DMS 273 (cell line): ENCODE data around the gene VWA5B2.

Source experiments
- DNase-seq: peaks from one replicate; lab custom pipeline; 2025; ENCODE audit not compliant: unreplicated experiment; lab: John Stamatoyannopoulos, UW

The VWA5B2 gene

DNA sequence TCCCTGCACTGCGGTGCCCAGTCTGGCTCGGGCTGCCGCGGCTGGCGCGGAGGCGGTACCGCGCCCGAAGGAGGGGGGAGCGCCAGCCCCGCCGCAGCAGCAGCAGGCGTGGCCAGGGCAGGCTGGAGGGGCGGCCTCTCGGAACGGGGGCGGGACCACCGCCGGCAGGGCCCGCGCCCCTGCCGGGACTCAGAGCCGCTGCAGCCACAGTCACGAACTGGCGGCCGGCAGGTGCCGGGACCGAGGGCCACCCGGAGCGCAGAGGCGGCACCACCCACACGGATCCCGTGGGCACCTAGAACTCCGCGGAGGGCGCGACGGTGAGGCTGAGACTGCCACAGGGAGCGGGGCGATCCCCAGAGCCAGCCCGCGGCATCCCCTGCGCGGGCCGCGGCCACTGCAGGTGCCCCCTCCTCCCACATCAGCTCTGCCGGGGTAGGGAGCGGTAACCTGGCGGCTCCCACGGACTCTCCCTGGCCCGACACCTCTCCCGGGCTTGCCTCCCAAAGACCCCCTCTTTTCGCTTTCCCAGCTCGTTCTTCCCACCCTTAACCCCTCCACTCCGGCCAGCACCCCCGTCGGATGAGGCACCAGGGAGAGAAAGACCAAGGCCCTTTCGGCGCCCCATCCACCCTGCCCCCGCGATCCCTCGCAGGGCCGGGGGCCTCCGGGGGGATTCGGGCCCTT, at the start of gene VWA5B2:
Gene VWA5B2, plus strand, starts transcription at position 192 of the 687 bp plus-strand sequence. CDS start 944 bp downstream, outside the sequence.
- DNase-seq = peak; percentile 97

DNA sequence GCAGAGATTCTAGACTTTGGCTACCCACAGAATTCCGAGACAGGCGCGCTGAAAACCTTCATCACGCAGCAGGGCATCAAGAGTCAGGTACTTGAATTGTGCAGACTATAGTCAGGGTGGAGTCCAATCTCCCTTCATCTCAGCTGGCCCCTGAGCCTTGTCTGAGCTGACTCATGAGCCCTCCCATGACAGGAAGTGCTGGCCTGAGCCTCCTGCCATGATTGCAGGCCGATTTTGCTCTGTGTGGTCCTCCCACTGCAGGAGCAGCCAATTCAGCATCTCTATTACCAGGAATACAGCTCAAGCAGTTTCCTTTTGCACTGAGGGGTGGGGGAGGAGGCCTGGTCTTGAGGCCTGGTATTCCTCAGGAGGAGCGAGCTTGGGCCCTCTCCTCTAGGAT, 49.2 kb upstream of the VWA5B2 start:
- DNase-seq = no peak

DNA sequence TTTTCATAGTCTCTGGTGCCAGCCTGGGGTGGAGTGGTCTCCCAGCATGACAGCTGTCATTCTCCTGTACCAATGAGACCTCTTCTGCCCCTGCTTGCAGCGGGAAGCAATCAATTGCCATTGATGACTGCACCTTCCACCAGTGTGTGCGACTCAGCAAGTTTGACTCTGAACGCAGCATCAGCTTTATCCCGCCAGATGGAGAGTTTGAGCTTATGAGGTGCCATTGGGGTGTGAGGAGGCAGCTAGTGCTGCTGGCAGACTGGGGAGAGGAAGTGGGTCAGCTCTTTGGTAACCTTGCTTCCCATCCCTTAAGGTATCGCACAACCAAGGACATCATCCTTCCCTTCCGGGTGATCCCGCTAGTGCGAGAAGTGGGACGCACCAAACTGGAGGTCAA, 47.8 kb upstream of the VWA5B2 start:
- DNase-seq = no peak

DNA sequence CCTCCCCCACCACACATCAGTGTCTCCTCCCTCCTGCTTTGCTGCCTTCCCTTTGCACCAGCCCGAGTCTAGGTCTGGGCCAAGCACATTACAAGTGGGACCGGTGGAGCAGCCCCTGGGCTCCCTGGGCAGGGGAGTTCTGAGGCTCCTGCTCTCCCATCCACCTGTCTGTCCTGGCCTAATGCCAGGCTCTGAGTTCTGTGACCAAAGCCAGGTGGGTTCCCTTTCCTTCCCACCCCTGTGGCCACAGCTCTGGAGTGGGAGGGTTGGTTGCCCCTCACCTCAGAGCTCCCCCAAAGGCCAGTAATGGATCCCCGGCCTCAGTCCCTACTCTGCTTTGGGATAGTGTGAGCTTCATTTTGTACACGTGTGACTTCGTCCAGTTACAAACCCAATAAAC, 45.7 kb upstream of the VWA5B2 start:
- DNase-seq = no peak

DNA sequence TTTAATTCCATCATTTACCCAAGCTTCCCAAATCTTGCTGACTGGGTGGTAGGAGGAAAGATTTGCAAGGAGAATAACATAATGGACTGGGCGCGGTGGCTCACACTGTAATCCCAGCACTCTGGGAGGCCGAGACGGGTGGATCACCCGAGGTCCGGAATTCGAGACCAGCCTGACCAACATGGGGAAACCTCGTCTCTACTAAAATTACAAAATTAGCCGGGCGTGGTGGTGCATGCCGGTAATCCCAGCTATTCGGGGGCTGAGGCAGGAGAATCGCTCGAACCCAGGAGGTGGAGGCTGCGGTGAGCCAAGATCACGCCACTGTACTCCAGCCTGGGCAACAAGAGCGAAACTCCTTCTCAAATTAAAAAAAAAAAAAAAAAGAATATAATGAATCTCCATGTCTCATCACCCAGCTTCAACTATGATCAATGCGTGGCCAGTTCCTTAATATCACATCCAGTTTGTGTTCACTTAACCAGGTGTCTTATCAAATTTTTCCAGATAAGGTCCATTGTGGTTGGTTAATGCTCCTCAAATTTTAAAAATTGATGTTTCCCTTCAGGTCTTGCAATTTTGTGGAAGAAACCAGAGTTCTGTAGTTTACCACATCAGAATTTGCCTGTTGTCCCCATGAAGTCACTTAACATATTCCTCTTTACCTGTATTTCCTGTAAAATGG, 44.7 kb upstream of the VWA5B2 start:
- no peak for DNase-seq

DNA sequence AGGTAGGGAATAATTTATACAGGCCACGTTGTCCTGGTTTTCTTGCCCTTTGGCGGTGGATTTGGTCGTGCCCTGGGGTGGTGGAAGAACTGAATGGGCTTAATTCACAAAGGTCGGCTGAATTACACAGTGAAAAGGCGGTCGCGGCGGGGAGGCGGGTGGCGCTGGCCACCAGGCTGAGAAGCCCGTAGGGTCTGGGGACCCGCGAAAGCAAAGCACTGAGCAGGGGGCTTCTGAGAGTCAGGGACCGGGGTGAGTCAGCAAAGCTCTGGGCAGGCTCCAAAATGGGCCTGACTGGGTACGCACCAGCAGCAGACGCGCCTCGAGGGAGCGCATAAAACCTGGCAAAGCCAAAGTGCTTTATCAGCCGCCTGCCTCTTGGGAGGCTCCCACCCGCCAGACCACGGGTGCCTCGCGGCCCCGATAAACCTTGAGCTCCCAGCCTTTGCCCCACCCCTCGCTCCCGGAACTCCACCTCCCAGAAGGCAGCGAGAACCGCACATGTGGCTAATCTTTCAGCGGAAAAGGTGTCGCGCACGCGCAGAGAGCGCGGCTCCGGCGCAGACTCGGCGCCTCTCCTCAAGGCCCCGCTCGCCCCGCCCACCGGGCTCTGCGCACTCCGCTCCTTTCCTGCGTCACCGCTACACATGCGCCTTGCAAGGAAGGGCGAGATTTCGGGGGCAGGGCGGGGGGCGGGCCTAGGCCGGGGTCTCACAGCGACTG, 43.8 kb upstream of the VWA5B2 start:
- DNase-seq = peak; percentile 100

DNA sequence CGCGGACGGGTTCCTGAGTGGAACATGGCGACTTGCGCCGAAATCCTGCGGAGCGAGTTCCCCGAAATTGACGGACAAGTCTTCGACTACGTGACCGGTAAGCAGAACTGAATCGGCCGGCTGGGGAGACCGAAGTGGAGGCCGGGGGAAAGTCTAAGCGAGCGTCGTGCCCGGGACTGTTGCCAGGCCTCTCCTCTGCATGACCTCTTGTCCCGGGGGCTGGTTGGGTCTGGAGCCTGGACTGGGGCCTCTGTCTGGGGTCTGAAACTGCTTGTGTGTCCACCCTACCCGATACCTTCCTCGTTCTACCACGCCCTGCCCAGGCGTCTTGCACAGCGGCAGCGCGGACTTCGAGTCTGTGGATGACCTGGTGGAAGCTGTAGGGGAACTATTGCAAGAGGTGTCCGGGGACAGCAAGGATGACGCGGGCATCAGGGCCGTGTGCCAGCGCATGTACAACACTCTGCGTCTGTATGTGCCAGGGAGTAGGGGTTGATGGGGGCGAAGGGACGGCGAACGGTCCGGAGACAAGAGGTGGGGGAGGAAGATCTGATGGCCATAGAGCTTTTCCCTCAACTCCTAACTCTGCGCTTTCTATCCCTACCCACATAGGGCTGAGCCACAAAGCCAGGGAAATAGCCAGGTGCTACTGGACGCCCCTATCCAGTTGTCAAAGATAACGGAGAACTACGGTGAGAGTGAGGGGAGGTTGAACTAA, 43.0 kb upstream of the VWA5B2 start, which contains the start of gene ABCF3:
Gene ABCF3, plus strand, starts transcription at position 16 of the 718 bp plus-strand sequence. Its CDS starts 9 bp downstream, at position 25.
- peak; percentile 76 for DNase-seq

DNA sequence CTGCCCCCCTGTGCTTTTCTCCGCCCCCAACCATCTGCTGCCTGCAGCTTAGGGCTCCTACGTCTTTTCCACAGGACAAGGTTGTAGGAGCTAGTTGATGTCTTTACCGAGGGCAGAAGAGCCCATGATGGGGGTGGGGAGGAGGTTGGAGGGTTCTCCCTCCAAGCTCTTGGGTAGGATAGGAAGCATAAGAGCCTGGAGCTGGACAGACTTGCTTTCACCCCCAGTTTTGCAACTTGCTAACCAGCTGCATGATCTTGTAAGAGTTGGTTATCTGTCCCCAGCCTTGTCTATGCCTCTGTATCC, 42.5 kb upstream of the VWA5B2 start:
- DNase-seq = peak; percentile 73

DNA sequence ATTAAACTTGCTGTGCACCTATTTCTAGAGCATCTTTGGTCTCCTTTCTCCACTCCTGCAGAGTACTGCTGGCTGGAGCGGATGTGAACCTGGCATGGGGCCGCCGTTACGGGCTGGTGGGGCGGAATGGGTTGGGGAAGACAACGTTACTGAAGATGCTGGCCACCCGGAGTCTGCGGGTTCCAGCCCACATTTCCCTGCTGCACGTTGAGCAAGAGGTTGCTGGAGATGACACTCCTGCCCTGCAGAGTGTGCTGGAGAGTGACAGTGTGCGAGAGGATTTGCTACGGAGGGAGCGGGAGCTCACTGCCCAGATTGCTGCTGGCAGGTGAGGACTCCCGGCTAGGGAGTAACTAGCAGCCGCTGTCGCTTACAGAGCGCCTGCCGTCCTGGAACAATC, 41.3 kb upstream of the VWA5B2 start:
- no peak for DNase-seq

DNA sequence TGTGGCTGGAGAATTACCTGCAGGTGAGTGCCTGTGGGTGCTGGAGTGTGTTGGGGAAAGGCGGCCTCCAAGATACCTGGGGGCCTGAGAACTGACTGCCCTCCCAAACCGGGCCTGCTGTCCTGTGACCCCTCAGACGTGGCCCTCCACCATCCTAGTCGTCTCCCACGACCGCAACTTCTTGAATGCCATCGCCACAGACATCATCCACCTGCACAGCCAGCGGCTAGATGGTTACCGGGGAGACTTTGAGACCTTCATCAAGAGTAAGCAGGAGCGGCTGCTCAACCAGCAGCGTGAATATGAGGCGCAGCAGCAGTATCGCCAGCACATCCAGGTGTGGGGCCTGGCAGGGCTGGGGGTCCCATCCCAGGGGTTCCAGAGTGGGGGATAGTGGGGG, 40.0 kb upstream of the VWA5B2 start:
- no peak for DNase-seq

DNA sequence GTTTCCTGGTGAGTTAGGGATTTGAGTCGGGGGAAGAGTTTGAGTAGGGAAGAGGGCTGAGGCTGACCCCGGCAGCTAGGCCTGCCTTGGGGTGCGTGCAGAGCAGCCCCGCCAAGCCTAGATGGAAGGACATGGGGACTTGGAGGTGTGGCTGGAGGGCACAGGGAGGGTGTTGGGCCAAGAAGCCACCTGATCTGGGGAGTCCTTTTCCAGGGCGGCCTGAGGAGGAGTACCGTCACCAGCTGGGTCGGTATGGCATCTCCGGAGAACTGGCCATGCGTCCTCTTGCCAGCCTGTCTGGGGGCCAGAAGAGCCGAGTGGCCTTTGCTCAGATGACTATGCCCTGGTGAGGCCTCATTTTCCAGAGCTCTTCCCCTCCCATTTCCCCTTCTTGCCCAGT, 36.5 kb upstream of the VWA5B2 start:
- DNase-seq = no peak

DNA sequence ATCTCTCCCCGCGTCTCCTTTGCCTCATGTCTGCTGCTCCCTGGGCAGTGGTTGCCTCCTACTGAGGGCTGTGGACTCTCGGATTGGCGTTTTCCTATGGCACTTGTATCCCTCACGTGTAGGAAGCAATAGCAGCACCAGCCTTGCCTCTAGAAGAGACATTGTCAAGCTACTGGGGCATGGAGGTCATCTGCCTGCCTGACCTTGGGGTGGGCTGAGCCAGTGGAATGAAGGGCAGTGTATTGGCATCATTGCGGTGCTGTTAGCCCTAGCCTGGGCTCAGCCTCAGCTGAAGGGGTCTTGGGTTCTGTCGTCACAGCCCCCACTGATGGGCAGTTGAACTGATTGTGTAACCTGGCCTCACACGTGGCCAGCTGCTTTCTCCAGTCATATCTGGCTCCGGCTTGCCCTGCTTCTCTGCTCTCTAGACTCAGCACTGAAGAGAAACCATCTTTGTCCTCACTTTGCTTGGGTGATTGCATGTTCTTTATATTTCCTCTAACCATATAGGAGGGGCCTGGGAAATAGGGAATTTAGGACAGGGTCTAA, 35.3 kb upstream of the VWA5B2 start:
- no peak for DNase-seq

DNA sequence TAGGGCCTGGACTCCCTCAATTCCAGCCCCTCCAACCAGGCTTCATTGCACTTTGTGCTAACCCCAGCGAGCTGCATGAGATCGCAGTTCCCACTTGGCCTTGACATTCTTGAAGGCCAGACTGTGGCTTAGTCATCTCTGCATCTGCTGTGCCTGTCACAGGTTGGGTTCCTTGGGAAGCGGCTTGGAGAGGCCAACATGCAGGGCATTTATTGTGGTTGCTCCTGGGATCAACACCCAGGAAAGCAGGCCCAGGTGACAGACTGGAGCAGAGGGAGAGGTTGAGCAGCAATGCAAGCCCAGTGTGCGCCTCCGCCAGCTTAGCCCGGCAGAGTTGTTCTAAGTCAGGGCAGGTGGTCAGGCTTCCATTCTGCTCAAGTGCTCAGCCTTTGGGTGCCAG, 32.8 kb upstream of the VWA5B2 start:
- DNase-seq = no peak

DNA sequence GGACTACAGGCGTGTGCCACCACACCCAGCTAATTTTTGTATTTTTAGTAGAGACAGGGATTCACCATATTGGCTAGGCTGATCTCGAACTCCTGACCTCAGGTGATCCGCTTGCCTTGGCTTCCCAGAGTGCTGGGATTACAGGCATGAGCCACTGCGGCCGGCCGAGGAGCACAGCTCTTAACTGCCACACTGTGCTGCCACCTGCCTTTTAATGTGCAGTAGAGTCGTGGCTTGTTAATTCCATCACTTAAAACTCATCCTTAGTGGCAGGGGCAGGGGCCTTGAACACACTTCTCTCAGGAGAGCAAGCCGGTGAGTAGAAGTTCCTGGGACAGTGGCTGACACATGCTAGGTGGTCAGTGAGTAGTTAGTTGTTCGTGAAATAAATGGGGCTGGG, 30.9 kb upstream of the VWA5B2 start:
- no peak for DNase-seq

DNA sequence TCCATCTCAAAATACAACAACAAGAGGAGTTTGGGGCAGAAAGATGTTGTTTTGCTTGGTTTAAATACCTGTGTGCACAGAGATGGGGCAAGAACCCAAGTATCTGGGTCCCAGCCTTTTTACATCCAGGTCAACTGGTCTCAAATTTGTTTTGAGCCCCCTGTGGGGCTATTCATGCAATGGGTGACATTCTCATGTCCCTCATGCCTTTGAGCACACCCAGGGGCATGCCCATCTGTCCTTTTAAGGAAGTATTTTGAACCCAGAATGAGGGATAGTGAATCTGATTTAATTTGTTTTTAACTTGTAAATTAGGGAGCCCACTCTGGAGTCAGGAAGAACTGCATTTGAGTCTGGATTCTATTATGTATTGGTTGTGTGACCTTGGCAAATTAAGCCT, 28.6 kb upstream of the VWA5B2 start:
- no peak for DNase-seq

DNA sequence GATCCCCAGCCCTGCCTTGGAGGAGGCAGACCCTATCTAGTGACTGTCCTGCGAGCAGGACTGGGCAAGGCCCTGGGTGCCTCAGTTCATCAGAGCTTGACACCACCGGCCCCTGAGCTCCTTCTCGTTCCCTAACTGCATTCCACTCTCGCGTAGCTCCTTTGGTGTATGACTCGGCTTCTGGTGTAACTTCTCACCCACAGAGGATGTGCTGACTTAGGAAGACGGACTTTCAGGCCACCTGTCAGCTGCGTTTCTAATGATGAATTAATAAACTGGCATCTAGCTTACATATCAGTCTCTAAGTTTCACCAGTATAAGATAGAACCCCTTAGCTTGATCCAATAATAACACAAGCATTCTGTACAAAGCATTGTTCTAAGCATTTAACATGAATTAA, 25.9 kb upstream of the VWA5B2 start:
- DNase-seq = no peak

DNA sequence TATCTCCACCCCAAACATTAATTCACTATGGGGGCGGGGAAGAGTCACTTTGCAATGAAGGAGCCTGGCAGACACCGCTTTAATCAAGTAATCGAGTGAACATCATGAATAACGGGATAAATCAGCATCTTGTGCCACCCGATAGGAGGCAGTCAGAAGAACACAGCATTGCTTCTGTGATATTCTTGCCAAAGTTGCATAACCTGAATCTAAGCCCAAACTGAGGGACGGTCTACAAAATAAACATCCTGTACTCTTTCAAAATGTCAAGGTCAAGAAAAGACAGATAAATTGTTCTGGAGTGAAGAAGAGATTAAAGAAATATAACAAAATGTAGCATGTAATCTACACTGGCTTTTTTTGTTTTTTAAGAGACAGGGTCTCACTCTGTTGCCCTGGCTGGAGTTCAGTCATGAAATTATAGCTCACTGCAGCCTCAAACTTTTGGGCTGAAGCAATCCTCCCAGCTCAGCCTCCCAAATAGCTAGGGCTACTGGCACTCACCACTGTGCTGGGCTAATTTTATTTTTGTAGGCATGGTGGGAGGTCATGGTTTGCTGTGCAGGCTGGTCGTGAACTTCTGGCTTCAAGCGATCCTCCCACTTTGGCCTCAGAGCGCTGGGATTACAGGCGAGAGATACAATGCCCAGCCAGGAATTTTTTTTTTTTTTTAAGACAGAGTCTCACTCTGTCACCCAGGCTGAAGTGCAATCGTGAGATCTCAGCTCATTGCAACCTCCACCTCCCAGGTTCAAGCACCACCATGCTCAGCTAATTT, 20.1 kb upstream of the VWA5B2 start:
- DNase-seq = no peak

DNA sequence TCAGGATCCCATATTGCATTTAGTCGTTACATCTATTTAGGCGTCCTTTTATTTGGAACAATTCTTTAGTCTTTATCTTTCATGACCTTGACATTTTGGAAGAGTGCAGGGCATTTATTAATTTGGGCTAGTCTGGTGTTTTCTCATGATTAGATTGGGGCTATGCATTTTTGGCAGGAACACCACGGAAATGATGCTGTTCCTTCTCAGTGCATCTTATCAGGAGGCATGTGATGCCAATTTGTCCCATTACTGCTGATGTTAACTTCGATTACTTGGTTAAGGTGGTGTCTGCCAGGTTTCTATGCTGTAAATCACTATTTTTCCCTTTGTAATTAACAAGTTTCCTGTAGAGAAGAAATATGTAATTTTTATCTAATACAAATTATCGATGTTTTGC, 18.1 kb upstream of the VWA5B2 start:
- no peak for DNase-seq

DNA sequence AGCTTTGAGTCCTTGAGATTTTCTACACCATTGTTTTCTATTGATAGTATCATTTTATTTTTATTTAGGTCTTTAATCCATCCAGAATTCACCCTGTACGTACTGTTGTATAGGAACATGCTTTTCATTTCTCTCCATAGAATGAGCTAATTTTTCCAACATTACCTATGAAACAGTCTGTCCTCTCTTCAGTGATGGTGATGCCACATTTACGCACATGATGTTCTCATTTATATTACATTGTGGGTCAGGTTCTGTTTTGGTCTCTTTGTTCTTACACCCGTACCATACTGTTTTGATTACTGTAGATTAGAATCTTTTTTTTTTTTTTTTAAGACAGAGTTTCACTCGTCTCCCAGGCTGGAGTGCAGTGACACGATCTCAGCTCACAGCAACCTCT, 17.7 kb upstream of the VWA5B2 start:
- DNase-seq = no peak

DNA sequence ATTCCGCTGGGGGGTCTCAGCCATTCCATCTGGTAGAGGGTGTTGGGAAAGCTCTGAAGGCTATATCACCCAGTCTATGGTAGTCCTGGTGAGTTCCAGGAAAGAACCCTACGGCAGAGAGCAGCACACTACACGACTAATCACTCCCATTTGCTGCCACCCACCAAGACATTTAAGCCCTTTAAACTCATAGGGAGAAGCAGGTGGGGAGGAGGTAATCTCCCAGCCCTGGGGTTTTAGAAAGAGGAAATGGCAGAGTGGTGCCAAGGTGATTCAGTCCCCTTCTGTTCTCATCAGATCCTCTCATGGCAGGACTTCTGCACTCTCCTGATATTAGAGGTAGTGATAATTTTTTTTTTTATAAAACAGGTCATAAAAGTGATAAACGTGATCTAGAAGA, 10.6 kb upstream of the VWA5B2 start:
- DNase-seq = no peak

DNA sequence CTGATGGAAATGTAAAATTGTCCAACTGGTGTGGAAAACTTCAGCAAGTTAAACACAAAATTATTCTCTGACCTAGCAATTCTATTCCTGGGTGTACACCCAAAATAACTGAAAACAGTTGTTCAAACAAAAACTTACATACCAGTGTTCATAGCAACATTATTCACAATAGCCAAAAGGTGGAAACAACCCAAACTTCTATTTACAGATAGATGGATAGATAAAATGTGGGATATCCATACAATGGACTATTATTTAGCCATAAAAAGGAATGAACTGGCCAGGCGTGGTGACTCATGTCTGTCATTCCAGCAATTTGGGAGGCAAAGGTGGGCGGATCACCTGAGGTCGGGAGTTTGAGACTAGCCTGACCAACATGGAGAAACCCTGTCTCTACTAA, 6.9 kb upstream of the VWA5B2 start:
- no peak for DNase-seq
